Fibroblast of lung (primary cell): ENCODE results near the gene ZBTB22.

Experiments
- CTCF ChIP-seq, 2 donors: IDR thresholded peaks in 1 of 2; conservative IDR thresholded peaks in 1 of 2; 1 replicate in 1 of 2; 2 replicates in 1 of 2; pipeline ENCODE4 v1.5.1; 2011 to 2012; ENCODE audit warnings: low read length in 2 of 2, control low read depth in 1 of 2, inconsistent platforms in 1 of 2, low read depth in 1 of 2, mild to moderate bottlenecking in 1 of 2
- EZH2 ChIP-seq: IDR thresholded peaks from 2 replicates; pipeline ENCODE4 v1.5.1; 2012; ENCODE audit warnings: low read length, control low read depth, mild to moderate bottlenecking; ENCODE audit errors: missing control alignments

- TF ChIP-seq CTCF (conservative IDR thresholded peaks at IDR 0.05 in 1 of 2, IDR thresholded peaks at IDR 0.05 in 1 of 2; ENCODE audit: low read depth in 1 of 2, low read length in 2 of 2) (no peak), EZH2 (no peak)
Observed at GRCh38 chr6:33367009-33367714, 49.6 kb upstream of the ZBTB22 start.
